Measurements from ENCODE around the gene IRGC.

Gene IRGC

DNA sequence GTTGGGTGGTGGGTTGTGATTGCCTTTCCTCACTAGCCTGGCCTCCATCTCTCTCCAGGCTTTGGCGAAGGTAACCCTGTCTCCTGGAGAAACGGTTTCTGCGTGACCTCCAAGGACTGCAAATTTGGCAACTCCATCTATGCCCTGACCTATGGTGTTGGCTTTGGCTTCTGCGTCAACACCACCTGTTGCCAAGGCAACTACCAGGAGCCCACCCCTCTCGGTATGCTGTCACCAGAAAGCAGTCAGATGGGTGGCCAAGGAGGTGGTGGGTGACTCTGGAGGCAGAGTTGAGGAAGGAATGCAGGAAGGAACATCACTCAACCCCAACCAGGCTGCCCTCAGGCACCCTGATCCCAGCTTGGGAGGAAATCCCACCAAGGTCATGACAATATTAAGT is 18.6 kb upstream of the IRGC start:
- DNase-seq = no peak
- H3K27me3 Mint-ChIP-seq = peaks cover 0 to 39% of the 10 kb centered on the region in 2 donors

DNA sequence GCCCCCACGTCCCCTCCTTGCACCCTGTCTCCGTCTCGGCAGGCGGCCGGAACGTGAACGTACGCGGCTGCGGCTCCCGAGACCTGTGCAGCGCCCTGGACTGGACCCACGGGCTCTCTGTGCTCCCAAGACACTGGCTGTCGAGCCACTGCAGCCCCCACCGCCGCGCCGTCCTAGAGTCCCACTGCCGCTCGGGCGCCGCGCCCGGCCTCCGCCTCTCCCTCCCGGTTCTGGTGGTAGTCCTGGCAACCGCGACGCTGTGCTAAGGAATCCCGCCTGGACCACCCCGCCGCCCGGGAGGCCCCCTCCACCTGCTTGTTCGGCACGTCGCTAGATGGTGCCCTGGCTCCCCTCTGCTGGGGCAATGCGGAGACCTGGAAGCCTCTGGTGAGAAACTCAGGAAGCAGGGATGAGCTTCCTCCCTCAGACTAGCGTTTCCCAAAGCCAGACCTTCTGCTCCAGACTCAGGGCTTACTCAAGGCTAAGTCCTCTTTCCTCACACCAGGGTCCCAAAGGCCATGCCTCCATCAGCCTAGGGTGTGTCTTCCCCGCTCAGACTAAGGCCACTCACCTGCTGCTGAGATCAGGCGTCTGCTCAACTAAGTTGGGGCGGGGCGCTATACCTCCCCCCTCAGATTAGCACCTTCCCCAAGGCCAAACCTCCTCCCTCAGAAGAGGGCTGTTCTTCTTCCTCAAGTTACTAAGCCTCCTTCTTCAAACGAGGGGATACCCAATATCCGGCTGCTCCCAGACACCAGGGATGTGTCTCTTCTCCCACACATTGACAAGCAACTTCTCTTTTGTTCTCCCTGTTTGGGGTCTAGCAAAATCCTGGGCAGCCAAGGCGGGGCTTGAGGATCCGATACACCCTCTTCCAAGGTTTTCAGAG is 16.1 kb upstream of the IRGC start:
- Mint-ChIP-seq H3K9me3 (no peaks in the 10 kb centered on the region), H3K27ac (peak overlapping the region; percentile 87 to 97), H3K27me3 (peaks cover 0 to 26% of the 10 kb centered on the region in 2 donors), H3K4me3 (peak overlapping the region; percentile 63 to 74), H3K4me1 (ENCODE audit: low read depth in 2 of 2) (peaks cover 16 to 18% of the 10 kb centered on the region in 2 donors), H3K36me3 (ENCODE audit: insufficient read depth) (peaks cover 3% of the 10 kb centered on the region)
- DNase-seq (no peak), ATAC-seq (replicated peaks) (no peak)

More for the DNA sequence above, 18.6 kb upstream of the IRGC start:
- Mint-ChIP-seq H3K4me3 (no peak overlapping the region), H3K27ac (no peak overlapping the region), H3K36me3 (ENCODE audit: insufficient read depth) (peaks cover 6% of the 10 kb centered on the region), H3K9me3 (peaks cover 0 to 2% of the 10 kb centered on the region in 2 donors), H3K4me1 (ENCODE audit: low read depth in 2 of 2) (peaks cover 16 to 18% of the 10 kb centered on the region in 2 donors)
- ATAC-seq (replicated peaks) = no peak

DNA sequence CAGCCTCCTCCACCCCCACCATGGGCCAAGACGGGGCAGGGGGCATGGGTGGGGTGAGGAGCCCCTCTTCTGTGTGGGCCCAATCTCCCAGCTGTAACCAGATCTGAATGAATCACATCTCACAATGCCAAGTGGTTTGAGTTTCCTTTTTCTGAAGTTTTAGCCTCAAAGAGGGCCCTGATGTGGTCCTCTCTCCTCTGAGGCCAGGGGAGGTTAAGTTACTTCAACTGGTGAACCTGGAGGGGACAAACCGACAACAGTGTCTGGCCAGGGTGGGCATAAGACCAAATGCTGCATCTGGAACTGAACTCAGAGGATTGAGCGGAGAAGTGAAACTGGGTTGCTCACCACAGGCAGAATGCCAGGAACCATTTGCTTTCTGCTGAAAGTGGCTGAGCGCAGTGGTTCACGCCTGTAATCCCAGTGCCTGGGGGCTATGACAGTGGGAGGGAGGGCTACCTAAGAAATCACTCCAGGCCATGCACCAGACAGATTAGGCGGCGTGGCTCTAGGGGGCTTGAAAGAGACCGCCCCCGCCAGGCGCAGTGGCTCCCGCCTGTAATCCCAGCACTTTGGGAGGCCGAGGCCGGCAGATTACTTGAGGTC is 15.4 kb upstream of the IRGC start:
- Mint-ChIP-seq H3K27ac (peak overlapping the region; percentile 87 to 97), H3K36me3 (ENCODE audit: insufficient read depth) (peaks cover 3% of the 10 kb centered on the region), H3K27me3 (peaks cover 1 to 20% of the 10 kb centered on the region in 2 donors), H3K9me3 (no peaks in the 10 kb centered on the region), H3K4me1 (ENCODE audit: low read depth in 2 of 2) (peaks cover 16 to 18% of the 10 kb centered on the region in 2 donors), H3K4me3 (peak overlapping the region; percentile 63 to 74)
- ATAC-seq (replicated peaks) (no peak), DNase-seq (no peak)

DNA sequence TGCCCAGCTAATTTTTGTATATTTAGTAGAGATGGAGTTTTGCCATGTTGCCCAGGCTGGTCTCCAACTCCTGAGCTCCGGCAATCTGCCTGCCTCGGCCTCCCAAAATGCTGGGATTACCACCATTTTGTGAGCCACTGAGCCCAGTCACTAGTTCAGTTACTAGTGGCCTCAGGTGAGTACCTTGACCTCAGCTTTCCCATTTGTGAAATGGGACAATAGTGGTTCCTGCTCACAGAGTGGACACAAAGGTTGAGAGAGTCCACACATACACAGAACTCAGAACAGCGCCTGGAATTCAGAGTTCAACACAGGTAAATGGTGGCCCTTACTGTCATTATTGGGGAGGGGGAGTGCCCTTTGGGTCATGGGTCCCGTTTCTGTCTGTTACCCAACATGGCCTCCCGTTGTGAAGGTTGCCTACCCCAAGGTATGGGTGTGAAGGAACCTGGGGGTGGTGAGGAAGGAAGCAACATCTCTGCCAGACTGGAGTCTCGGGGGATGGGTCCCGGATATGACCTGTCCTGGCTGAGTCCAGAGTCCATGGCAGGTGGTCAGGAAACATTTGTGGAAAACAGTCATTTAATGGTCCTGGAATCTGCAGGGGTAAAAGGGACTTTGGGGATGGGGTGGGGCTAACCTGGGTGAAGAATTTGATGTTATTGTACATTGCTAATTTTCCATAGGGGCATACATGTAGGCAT is 11.7 kb upstream of the IRGC start:
- H3K9me3 Mint-ChIP-seq = no peaks in the 10 kb centered on the region
- peaks cover 16 to 18% of the 10 kb centered on the region in 2 donors for H3K4me1 Mint-ChIP-seq (ENCODE audit: low read depth in 2 of 2)
- no peak for DNase-seq
- no peak overlapping the region for H3K4me3 Mint-ChIP-seq
- no peak for ATAC-seq (replicated peaks)
- H3K27me3 Mint-ChIP-seq = peaks cover 8 to 9% of the 10 kb centered on the region in 2 donors
- no peak overlapping the region for H3K27ac Mint-ChIP-seq
- peaks cover 3% of the 10 kb centered on the region for H3K36me3 Mint-ChIP-seq (ENCODE audit: insufficient read depth)

DNA sequence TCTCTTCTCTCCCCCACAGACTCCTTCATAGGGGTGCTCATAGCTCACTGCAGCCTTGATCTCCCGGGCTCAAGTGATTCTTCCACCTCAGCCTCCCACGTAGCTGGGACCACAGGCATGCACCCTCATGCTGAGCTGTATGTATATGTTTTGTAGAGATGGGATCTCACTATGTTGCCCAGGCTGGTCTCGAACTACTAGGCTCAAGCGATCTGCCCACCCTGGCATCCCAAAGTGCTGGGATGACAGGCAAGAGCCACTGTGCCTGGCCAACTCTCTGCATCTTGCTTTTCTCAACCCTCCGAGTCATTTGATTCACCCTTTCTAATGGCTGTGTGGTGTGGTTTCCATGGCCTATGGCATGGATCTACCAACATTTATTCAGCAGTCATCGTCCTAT is 10.1 kb upstream of the IRGC start:
- no peak overlapping the region for H3K4me3 Mint-ChIP-seq
- no peak for DNase-seq
- H3K27ac Mint-ChIP-seq = peak overlapping the region in 1 of 2 donors; percentile 44
- no peak for ATAC-seq (replicated peaks)
- H3K36me3 Mint-ChIP-seq (ENCODE audit: insufficient read depth) = peaks cover 3% of the 10 kb centered on the region
- peaks cover 6% of the 10 kb centered on the region in 2 donors for H3K4me1 Mint-ChIP-seq (ENCODE audit: low read depth in 2 of 2)
- peaks cover 8 to 9% of the 10 kb centered on the region in 2 donors for H3K27me3 Mint-ChIP-seq
- H3K9me3 Mint-ChIP-seq = no peaks in the 10 kb centered on the region

DNA sequence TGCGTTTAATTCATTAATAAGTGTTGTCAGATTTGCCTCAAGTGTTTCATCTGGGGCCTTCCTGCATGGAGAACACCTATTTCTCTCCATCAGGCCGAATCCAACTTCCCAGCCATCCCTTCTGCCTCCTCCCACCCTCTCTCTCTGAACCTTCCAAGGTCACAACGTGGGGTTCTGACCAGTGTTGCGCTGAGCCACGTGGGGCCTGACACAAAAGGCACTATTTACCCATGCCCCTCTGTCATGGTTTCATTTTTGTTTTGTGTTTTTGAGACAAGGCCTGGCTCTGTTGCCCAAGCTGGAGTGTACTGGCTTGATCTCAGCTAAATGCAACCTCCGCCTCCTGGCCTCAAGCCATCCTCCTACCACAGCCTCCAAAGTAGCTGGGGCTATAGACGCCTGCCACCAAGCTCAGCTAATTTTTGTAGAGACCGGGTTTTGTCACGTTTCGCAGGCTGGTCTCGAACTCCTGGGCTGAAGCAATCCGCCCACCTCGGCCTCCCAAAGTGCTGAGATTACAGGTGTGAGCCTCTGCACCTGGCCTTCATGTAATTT is 8.6 kb upstream of the IRGC start:
- no peak for DNase-seq
- no peak overlapping the region for H3K27ac Mint-ChIP-seq

DNA sequence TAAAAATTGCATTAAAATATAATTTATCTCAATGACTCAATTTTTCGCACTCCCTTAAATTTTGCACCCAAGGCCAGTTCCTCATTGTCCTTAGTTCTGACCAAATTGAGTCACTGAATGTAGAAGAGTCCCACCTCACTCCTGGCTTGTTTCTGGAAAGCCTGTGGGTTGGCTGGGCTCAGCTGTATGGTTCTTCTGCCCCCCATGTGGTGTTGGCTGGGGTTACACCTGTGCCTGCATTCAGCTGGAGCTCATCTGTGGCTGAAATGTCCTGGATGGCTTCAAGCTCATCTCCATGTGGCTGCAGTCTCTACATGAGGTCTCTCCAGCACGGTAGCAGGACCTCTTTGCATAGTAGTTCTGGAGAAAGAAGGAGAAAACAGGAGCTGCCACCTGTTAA is 7.2 kb upstream of the IRGC start:
- ATAC-seq (replicated peaks) = no peak
- no peaks in the 10 kb centered on the region for H3K4me1 Mint-ChIP-seq (ENCODE audit: low read depth in 2 of 2)
- DNase-seq = no peak
- peaks cover 29 to 38% of the 10 kb centered on the region in 2 donors for H3K27me3 Mint-ChIP-seq
- H3K36me3 Mint-ChIP-seq (ENCODE audit: insufficient read depth) = no peaks in the 10 kb centered on the region
- H3K9me3 Mint-ChIP-seq = no peaks in the 10 kb centered on the region
- no peak overlapping the region for H3K27ac Mint-ChIP-seq
- H3K4me3 Mint-ChIP-seq = no peak overlapping the region

More for the DNA sequence above, 8.6 kb upstream of the IRGC start:
- Mint-ChIP-seq H3K4me3 (no peak overlapping the region), H3K27me3 (peaks cover 19 to 23% of the 10 kb centered on the region in 2 donors), H3K4me1 (ENCODE audit: low read depth in 2 of 2) (no peaks in the 10 kb centered on the region), H3K9me3 (no peaks in the 10 kb centered on the region), H3K36me3 (ENCODE audit: insufficient read depth) (no peaks in the 10 kb centered on the region)
- no peak for ATAC-seq (replicated peaks)

DNA sequence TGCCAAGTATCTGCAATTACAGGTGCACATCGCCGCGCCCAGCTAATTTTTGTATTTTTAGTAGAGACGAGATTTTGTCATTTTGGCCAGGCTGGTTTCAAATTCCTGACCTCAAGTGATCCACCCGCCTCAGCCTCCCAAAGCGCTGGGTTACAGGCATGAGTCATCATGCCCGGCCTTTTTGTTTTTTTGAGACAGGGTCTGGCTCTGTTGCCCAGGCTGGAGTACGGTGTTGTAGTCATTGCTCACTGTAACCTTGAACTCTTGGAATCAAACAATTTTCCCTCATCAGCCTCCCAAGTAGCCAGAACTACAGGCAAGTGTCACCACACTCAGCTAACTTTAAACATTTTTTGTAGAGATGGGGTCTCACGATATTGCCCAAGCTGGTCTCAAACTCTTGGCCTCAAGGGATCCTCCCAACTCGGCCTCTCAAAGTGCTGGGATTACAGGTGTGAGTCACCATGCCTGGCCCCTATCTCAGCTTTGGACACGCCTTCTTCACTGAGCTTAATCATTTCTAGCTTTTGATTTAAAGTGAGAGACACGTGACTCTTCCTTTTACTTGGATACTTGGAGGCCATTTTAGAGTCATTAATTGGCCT is 4.0 kb upstream of the IRGC start:
- ATAC-seq (replicated peaks) = no peak
- Mint-ChIP-seq H3K27me3 (peaks cover 39 to 67% of the 10 kb centered on the region in 2 donors), H3K9me3 (no peaks in the 10 kb centered on the region), H3K27ac (no peak overlapping the region), H3K4me3 (no peak overlapping the region), H3K4me1 (ENCODE audit: low read depth in 2 of 2) (no peaks in the 10 kb centered on the region), H3K36me3 (ENCODE audit: insufficient read depth) (no peaks in the 10 kb centered on the region)
- DNase-seq = no peak

DNA sequence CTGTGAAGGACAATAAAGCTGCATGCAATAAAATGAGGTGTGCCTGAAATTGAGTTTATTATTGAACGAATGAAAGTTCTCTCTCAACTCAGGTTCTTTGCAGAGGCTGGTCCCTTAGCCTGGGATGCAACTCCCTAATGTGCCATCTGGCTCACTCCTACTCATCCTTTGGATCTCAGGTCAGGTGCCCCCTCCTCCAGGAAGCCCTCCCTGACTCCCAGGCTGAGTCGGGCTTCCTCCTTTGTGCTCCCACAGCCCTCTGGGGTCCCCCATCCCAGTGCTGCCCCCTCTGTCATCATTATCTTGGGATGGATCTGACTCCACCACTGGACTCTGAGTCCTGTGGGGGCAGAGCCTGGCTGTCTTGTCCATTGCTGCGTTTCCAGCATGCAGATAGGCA is 2.7 kb upstream of the IRGC start:
- Mint-ChIP-seq H3K27me3 (peaks cover 39 to 69% of the 10 kb centered on the region in 2 donors), H3K9me3 (no peaks in the 10 kb centered on the region), H3K36me3 (ENCODE audit: insufficient read depth) (no peaks in the 10 kb centered on the region), H3K27ac (no peak overlapping the region), H3K4me3 (no peak overlapping the region), H3K4me1 (ENCODE audit: low read depth in 2 of 2) (no peaks in the 10 kb centered on the region)
- DNase-seq (no peak), ATAC-seq (replicated peaks) (no peak)

DNA sequence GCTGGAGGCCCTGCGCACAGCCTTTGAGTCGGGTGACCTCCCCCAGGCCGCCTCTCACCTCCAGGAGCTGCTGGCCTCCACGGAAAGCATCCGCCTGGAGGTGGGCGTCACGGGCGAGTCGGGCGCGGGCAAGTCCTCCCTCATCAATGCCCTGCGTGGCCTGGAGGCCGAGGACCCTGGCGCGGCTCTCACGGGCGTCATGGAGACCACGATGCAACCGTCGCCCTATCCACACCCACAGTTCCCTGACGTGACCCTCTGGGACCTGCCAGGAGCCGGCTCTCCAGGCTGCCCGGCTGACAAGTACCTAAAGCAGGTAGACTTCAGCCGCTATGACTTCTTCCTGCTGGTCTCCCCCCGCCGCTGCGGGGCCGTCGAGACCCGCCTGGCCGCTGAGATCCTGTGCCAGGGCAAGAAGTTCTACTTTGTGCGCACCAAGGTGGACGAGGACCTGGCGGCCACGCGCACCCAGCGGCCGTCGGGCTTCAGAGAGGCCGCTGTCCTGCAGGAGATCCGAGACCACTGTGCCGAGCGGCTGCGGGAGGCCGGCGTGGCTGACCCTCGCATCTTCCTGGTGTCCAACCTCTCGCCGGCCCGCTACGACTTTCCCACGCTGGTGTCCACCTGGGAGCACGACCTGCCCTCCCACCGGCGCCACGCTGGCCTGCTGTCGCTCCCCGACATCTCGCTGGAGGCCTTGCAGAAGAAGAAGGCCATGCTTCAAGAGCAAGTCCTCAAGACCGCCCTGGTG is 2.9 kb downstream of the IRGC start:
- H3K9me3 Mint-ChIP-seq = no peaks in the 10 kb centered on the region
- peaks cover 24 to 47% of the 10 kb centered on the region in 2 donors for H3K27me3 Mint-ChIP-seq
- H3K27ac Mint-ChIP-seq = no peak overlapping the region
- H3K4me1 Mint-ChIP-seq (ENCODE audit: low read depth in 2 of 2) = no peaks in the 10 kb centered on the region
- ATAC-seq (replicated peaks) (no peak), DNase-seq (no peak)
- H3K36me3 Mint-ChIP-seq (ENCODE audit: insufficient read depth) = no peaks in the 10 kb centered on the region
- H3K4me3 Mint-ChIP-seq = no peak overlapping the region

DNA sequence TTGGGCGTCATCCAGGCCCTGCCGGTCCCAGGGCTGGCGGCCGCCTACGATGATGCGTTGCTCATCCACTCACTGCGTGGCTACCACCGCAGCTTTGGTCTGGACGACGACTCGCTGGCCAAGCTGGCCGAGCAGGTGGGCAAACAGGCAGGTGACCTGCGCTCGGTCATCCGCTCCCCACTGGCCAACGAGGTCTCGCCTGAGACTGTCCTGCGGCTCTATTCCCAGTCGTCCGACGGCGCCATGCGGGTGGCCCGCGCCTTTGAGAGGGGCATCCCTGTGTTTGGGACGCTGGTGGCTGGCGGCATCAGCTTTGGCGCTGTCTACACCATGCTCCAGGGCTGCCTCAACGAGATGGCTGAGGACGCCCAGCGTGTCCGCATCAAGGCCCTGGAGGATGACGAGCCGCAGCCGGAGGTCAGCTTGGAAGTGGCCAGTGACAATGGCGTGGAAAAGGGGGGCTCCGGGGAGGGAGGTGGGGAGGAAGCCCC is 3.5 kb downstream of the IRGC start:
- ATAC-seq (replicated peaks) (no peak), DNase-seq (no peak)
- no peak overlapping the region for H3K4me3 Mint-ChIP-seq
- no peaks in the 10 kb centered on the region for H3K36me3 Mint-ChIP-seq (ENCODE audit: insufficient read depth)
- H3K27me3 Mint-ChIP-seq = peaks cover 23 to 43% of the 10 kb centered on the region in 2 donors
- H3K27ac Mint-ChIP-seq = no peak overlapping the region
- H3K9me3 Mint-ChIP-seq = no peaks in the 10 kb centered on the region
- H3K4me1 Mint-ChIP-seq (ENCODE audit: low read depth in 2 of 2) = no peaks in the 10 kb centered on the region

DNA sequence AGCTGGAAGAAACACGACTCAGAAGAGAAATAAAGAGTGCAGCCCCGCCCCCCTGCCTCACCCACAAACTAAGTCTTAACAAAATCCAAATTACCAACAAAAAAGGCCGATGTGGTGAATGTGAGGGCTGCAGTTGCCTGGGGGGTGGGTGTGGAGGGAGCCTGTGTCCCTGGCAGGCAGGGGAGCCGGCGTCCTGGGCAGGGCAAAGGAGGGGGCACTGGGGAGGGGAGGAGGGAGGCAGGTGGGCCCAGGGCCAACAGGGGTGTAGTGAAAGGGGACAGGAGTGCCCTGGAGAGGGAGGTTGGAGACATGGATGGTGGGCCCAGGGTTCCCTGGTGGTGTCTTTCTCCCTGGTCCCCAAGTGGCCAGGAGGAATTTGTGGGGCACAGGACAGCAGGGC is 4.0 kb downstream of the IRGC start:
- Mint-ChIP-seq H3K27ac (no peak overlapping the region), H3K4me1 (ENCODE audit: low read depth in 2 of 2) (no peaks in the 10 kb centered on the region), H3K4me3 (no peak overlapping the region), H3K27me3 (peaks cover 18 to 38% of the 10 kb centered on the region in 2 donors), H3K9me3 (no peaks in the 10 kb centered on the region), H3K36me3 (ENCODE audit: insufficient read depth) (no peaks in the 10 kb centered on the region)
- DNase-seq (no peak), ATAC-seq (replicated peaks) (no peak)

All from effector memory CD8-positive, alpha-beta T cell (primary cell).